GM19023 (cell line): ENCODE results near the gene ITCH.

Experiments
- ATAC-seq: cut with Tn5 transposase; IDR thresholded peaks from one replicate; pipeline ENCODE4 v1.9.1; 2021; ENCODE audit warnings: mild to moderate bottlenecking, moderate library complexity; ENCODE audit not compliant: unreplicated experiment

ITCH gene

GRCh38 chr20:34544109-34544796 lies 181.2 kb downstream of the ITCH start:
- no peak for ATAC-seq

DNA sequence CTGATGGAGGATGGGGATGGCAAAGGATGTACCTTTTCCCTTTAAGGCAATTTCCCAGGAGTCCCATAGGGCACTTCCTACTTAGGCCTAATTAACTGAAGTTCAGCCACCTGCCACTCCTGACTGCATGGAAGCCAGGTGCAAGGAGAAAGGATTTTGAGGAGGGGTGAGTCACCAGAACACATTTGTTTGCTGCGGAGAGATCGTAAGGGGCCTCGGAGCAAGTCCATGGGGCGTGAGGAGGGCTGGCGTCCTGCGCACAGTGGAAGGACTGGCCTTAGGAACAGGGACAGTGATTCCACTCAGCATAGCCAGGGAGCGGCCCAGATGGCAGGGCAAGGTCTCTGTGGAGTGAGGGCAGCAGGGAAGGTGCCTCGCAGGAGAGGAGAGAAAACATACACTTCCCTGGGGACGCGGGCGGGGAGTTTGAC lies 183.7 kb downstream of the ITCH start:
- ATAC-seq = no peak

GRCh38 chr20:34547844-34548613 lies 185.0 kb downstream of the ITCH start:
- ATAC-seq = no peak

GRCh38 chr20:34549291-34549928 lies 186.3 kb downstream of the ITCH start:
- ATAC-seq = no peak

DNA sequence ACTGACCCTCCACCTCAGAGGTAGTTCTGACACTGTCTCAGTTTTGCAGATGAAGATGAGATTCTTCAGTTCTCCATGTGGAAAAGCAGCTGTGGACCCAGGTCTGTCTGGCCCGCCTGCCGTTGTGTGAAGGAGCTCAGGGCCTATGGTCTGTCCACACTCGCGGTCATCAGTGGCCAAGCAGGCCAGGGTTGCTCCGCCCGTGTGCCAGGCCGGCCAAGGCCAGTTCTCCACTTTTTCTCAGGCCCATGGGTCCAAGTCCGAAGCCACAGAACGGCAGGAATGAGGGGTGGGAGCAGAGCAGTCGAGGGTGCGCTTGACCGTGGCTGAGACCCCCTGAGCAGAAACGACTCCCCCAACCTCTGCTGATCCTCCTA lies 186.8 kb downstream of the ITCH start:
- no peak for ATAC-seq

GRCh38 chr20:34552569-34552968 lies 189.5 kb downstream of the ITCH start:
- ATAC-seq = no peak

DNA sequence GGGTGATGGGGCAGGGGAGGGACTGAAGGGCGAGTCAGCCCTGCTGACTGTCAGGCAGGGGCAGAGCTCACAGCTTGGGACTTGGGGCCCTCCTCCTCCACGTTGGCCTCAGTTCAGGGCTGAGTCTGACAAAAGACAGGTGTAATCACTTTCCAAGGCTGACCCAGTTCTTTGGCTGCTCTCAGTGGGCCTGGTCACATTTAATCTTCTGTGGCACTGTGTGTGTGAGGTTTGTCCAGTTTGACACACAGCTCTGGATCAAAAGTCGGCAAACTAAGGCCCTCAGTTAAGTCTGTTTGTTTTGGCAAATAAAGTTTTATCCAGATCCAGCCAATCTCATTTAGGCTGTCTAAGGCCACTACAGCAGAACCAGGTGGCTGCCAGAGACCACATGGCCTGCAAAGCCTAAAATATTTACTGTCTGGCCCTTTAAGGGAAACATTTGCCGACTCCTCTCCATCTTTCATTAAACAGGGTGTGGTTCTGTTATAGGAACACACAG lies 190.3 kb downstream of the ITCH start:
- no peak for ATAC-seq

- no peak for ATAC-seq
Observed at GRCh38 chr20:34557936-34558319, 194.9 kb downstream of the ITCH start.

- ATAC-seq = peak; percentile 66
Observed at GRCh38 chr20:34558320-34559218, 195.5 kb downstream of the ITCH start, which contains the start of gene MAP1LC3A. MAP1LC3A (plus strand) TSS chr20:34558718; CDS start chr20:34558869, 151 bp downstream.

- no peak for ATAC-seq
Observed at GRCh38 chr20:34559311-34560140, 196.5 kb downstream of the ITCH start.

GRCh38 chr20:34560141-34560523 lies 197.1 kb downstream of the ITCH start:
- no peak for ATAC-seq

GRCh38 chr20:34560614-34561013 lies 197.5 kb downstream of the ITCH start:
- no peak for ATAC-seq
